C4-2B (cell line): ENCODE results near the gene HTR1D.

Source experiments
- CTCF ChIP-seq: fragments of 450-650 bp; conservative IDR thresholded peaks from 2 replicates; pipeline ENCODE4 v1.5.1; 2017; ENCODE audit warnings: mild to moderate bottlenecking
- ZFX ChIP-seq: fragments of 450-650 bp; IDR thresholded peaks from 2 replicates; pipeline ENCODE4 v1.6.1; 2017

GRCh38 chr1:23171181-23171755 lies 46.0 kb downstream of the HTR1D start:
- TF ChIP-seq CTCF (no peak), ZFX (no peak)
